ENCODE measurements around the gene RBM18. TPM values are rescaled to one million over a fixed set of nuclear protein-coding genes. Genes with fewer than 3 reads are reported as not detected.

RBM18 gene
- total RNA-seq, 1 donor from 2014 or later = 21.1 TPM

DNA sequence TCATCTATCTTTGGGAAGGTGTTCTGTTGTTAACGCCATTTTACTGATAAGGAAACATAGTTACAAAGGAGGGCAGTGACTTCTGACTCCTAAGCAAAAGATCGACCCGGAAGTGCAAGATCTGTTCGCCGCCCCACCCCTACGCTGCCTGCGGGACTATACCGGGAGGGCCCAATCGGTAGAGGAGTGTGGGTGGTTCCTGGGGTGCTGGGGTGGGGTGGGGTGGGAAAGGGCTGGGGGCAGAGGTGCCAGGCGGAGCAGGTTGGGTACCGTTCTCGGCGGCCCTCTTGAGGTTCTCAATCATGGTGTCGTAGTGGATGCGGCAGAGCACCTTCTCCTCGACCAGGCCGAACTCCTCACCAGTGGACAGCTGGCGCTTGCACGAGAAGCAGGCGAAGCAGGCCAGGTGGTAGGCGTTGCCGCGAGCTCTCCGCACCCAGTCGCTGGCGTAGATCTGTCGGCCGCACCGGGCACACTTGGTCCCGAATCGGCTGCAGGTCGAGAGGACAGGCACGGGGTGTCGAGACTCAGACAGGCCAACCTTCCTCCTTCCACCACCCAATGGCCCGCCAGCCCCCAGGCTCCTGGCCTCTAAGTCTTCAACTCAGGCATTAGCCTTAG lies 47.7 kb downstream of the RBM18 start:
- DNase-seq (ENCODE audit: low read depth) = no peak
- TF ChIP-seq, protein P1, sequence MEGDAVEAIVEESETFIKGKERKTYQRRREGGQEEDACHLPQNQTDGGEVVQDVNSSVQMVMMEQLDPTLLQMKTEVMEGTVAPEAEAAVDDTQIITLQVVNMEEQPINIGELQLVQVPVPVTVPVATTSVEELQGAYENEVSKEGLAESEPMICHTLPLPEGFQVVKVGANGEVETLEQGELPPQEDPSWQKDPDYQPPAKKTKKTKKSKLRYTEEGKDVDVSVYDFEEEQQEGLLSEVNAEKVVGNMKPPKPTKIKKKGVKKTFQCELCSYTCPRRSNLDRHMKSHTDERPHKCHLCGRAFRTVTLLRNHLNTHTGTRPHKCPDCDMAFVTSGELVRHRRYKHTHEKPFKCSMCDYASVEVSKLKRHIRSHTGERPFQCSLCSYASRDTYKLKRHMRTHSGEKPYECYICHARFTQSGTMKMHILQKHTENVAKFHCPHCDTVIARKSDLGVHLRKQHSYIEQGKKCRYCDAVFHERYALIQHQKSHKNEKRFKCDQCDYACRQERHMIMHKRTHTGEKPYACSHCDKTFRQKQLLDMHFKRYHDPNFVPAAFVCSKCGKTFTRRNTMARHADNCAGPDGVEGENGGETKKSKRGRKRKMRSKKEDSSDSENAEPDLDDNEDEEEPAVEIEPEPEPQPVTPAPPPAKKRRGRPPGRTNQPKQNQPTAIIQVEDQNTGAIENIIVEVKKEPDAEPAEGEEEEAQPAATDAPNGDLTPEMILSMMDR (IDR thresholded peaks at IDR 0.05; ENCODE audit: insufficient read depth, low read length, poor library complexity, severe bottlenecking) = no peak
- Histone ChIP-seq H3K4me3 (ENCODE audit: low read depth, low read length) (no peak overlapping the region), H3K36me3 (ENCODE audit: control insufficient read depth, insufficient read depth, low read length) (no peaks in the 10 kb centered on the region), H3K27me3 (ENCODE audit: control insufficient read depth, insufficient read depth, low read length) (peaks cover 93% of the 10 kb centered on the region)

DNA sequence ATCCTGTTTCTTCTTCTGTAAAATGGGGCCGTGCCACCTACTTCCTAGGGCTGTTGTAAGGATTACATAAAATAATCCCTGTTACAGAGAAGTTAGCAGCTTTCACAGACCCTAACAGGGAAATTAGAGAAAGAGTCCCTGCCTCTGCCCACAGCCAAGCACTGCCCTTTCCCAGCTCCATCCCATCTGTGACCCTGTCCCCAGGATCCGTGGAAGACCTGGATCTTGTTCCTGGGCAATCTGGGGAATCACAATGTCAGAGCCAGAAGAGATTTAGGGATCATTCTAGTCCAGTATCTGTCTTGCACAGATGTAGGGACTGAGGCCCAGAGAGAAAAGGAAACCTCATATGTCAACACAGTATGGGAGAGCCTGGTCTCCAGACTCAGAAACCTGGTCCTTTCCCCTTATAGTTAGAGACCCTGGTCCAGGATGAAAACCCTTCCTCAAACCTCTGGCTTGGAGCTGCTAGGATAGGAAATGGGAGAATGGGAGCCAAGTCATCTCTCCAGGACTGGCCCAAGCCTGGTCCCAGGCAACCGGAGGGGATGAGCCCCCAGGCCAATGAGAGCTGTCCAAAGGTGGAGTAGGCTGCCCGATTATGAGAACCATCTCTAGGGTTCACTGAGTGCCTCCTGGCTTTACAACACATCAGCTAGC lies 48.4 kb downstream of the RBM18 start:
- TF ChIP-seq, protein P1 (IDR thresholded peaks at IDR 0.05; ENCODE audit: insufficient read depth, low read length, poor library complexity, severe bottlenecking) = no peak
- Histone ChIP-seq H3K4me3 (ENCODE audit: low read depth, low read length) (no peak overlapping the region), H3K36me3 (ENCODE audit: control insufficient read depth, insufficient read depth, low read length) (no peaks in the 10 kb centered on the region), H3K27me3 (ENCODE audit: control insufficient read depth, insufficient read depth, low read length) (peaks cover 93% of the 10 kb centered on the region)
- DNase-seq (ENCODE audit: low read depth) = no peak

DNA sequence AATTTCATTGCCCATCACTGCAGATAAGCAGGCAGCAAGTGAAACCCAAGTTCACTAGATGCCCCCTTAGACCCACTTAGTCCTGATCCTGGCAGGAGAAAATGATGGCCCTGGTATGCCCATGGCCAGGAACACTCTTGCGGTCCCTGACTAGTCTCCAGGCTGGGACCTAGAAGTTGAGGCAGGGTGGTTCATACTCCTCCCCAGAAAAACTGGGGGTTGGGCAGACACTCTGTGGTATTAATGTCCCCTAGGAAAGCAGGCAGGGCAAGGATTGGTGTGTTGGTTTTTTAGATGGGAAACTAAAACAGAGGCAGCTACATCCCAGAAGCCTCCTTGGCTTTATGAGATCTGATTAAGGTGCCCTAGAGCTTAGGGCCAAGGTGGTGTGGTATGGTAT lies 49.0 kb downstream of the RBM18 start:
- no peaks in the 10 kb centered on the region for H3K36me3 ChIP-seq (ENCODE audit: control insufficient read depth, insufficient read depth, low read length)
- TF ChIP-seq, protein P1 (IDR thresholded peaks at IDR 0.05; ENCODE audit: insufficient read depth, low read length, poor library complexity, severe bottlenecking) = no peak
- no peak for DNase-seq (ENCODE audit: low read depth)
- no peak overlapping the region for H3K4me3 ChIP-seq (ENCODE audit: low read depth, low read length)
- H3K27me3 ChIP-seq (ENCODE audit: control insufficient read depth, insufficient read depth, low read length) = peaks cover 90% of the 10 kb centered on the region

DNA sequence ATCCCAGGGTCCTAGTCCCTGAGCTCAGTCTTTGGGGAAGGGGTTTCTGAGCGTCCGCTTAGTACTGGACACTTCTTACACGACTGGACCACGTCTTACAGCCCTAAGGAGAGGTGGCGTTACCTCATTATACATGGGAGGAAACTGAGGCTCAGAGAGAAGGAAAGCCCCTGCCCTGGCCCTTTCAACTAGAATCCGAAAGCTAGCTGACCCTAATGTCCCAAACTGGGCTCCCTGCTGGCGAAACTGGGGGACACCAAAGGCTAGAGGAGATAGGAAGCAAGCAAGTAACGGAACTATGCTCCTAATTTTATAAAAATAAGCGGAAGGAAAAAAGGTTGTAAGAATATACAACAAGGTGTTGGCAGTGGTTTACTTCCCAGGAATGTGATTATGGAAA lies 50.1 kb downstream of the RBM18 start:
- no peaks in the 10 kb centered on the region for H3K36me3 ChIP-seq (ENCODE audit: control insufficient read depth, insufficient read depth, low read length)
- H3K4me3 ChIP-seq (ENCODE audit: low read depth, low read length) = no peak overlapping the region
- no peak for DNase-seq (ENCODE audit: low read depth)
- peaks cover 83% of the 10 kb centered on the region for H3K27me3 ChIP-seq (ENCODE audit: control insufficient read depth, insufficient read depth, low read length)
- TF ChIP-seq, protein P1 (IDR thresholded peaks at IDR 0.05; ENCODE audit: insufficient read depth, low read length, poor library complexity, severe bottlenecking) = no peak

DNA sequence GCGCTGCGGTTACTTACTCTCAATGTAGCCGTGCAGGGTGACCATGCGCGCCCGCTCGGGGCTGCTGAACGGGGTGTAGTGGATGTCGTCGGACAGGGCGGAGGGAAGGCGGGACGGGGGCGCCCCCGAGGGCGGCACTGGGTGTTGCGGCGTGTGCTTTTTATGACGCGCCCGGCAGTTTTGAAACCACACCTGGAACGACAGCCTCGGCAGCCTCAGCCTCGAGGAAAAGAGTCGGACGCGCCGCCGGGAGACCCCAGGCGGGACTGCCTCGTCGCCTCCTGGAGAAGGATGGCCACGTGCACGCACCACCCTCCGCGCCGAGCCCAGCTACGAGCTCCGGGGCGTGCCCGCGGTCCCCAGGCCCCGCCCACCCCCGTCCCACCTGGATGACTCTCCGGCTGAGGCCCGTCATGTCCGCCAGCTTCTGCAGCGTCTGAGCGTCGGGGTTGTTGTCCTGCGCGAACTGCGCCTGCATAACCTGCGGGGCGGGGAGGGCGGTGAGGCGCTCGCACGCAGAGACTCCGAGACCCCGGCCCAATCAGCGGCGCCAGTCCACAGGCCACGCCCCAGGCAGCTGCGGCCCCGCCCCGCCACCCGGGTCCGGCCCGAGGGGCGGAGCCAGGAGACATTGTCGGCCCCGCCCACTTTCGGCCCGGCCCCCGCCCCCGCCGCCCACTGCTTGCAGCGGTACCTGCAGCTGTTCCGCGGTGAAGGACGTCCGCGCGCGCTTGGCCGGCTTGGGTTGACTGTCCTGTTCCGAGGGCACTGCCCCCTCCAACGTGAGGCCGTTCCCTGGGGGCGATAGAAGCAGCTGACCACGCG lies 50.8 kb downstream of the RBM18 start:
- Histone ChIP-seq H3K4me3 (ENCODE audit: low read depth, low read length) (peak overlapping the region; percentile 8), H3K36me3 (ENCODE audit: control insufficient read depth, insufficient read depth, low read length) (no peaks in the 10 kb centered on the region), H3K27me3 (ENCODE audit: control insufficient read depth, insufficient read depth, low read length) (peaks cover 79% of the 10 kb centered on the region)
- TF ChIP-seq, protein P1 (IDR thresholded peaks at IDR 0.05; ENCODE audit: insufficient read depth, low read length, poor library complexity, severe bottlenecking) = no peak
- DNase-seq (ENCODE audit: low read depth) = no peak

All from kidney epithelial cell (primary cell).